Right lobe of liver (tissue), 6 donors: ENCODE measurements around the gene RPLP2. TPM values are rescaled to one million over a fixed set of nuclear protein-coding genes. Genes with fewer than 3 reads are reported as not detected.

Experiments used
- ATAC-seq, 4 donors: fragments of 200-7000 bp; cut with Tn5 transposase; one replicate each; pipeline ENCODE4 v1.9.1; 2020; ENCODE audit warnings: mild to moderate bottlenecking in 4 of 4, moderate library complexity in 4 of 4
- DNase-seq, 3 donors: peaks; one replicate each; pipeline ENCODE4 v3.0.0-alpha.2; 2020
- H3K27ac ChIP-seq, 3 donors: fragments of 200-600 bp; one replicate each; pipeline ENCODE4 v1.8.0; 2022
- H3K27me3 ChIP-seq, 2 donors: fragments of 200-600 bp; one replicate each; pipeline ENCODE4 v1.8.0; 2022
- H3K36me3 ChIP-seq, 4 donors: fragments of 200-600 bp; sonication (generic) in 1 of 4; one replicate each; pipeline versions ENCODE4 v1.5.1 to v1.8.0; 2017 to 2022; ENCODE audit warnings: control low read depth in 1 of 4
- H3K4me1 ChIP-seq, 4 donors: fragments of 200-600 bp; sonication (generic) in 1 of 4; one replicate each; pipeline versions ENCODE4 v1.5.1 to v1.8.0; 2017 to 2022; ENCODE audit warnings: control low read depth in 1 of 4
- H3K4me3 ChIP-seq, 3 donors: fragments of 200-600 bp; one replicate each; pipeline ENCODE4 v1.8.0; 2022
- H3K9me3 ChIP-seq, 4 donors: fragments of 200-600 bp; sonication (generic) in 1 of 4; one replicate each; pipeline versions ENCODE4 v1.5.1 to v1.8.0; 2017 to 2022; ENCODE audit warnings: control low read depth in 1 of 4
- POLR2A ChIP-seq: fragments of 450-650 bp; IDR thresholded peaks from one replicate; pipeline ENCODE4 v1.6.1; 2017; ENCODE audit warnings: antibody characterized with exemption, mild to moderate bottlenecking
- WGBS: methylation state at CpG from one replicate; pipeline ENCODE4 v1.1.6; 2018; ENCODE audit warnings: low coverage, low lambda C conversion rate; ENCODE audit not compliant: insufficient coverage; ENCODE audit errors: missing lambda C conversion rate; 5-methylcytosine and 5-hydroxymethylcytosine counted together
- intact Hi-C, 2 donors: fragments of 100-400 bp; cut with DNase I; formaldehyde crosslinking; loops; one replicate each; pipeline versions ENCODE4 v1.11.2 to v1.14.1; 2022
- small RNA-seq, 2 experiments: library from RNA; depleted of rRNA; stranded (forward); fragments of <200 nt; gene quantifications; one replicate each; pipeline ENCODE3, GENCODE V24; 2016
- total RNA-seq, 6 experiments: library from RNA; depleted of rRNA in 2 of 6; stranded (reverse); fragments of >200 nt in 2 of 6; fragmentation: NEBNext Ultra II Directional in 3 of 6; extraction: Animal tissue kit (Norgen Biotek cat#: 25700) in 3 of 6; gene quantifications; one replicate each; pipeline versions ENCODE4 v1.1.0 to v1.2.4, GENCODE V29; 2016 to 2023
- TF ChIP-seq, protein P1 (sequence below), 4 donors: fragments of 200-600 bp in 3 of 4; fragments of 450-650 bp in 1 of 4; IDR thresholded peaks; one replicate each; pipeline versions ENCODE4 v1.5.1 to v1.8.0; 2016 to 2022; ENCODE audit warnings: antibody characterized with exemption in 4 of 4, mild to moderate bottlenecking in 2 of 4
- donor health status: DM: no; HTN: yes; CAD: no.
- donor health status: DM: no; HTN: no; CAD: no.
- donor health status: DM: no; HTN: no; CAD: no.
- donor health status: DM: no; HTN: yes; CAD: no.
- donor health status: DM: no; HTN: yes; CAD: no.

The RPLP2 gene
- total RNA-seq, 6 experiments from 2014 or later, result 212 to 574 (median 457) TPM

DNA sequence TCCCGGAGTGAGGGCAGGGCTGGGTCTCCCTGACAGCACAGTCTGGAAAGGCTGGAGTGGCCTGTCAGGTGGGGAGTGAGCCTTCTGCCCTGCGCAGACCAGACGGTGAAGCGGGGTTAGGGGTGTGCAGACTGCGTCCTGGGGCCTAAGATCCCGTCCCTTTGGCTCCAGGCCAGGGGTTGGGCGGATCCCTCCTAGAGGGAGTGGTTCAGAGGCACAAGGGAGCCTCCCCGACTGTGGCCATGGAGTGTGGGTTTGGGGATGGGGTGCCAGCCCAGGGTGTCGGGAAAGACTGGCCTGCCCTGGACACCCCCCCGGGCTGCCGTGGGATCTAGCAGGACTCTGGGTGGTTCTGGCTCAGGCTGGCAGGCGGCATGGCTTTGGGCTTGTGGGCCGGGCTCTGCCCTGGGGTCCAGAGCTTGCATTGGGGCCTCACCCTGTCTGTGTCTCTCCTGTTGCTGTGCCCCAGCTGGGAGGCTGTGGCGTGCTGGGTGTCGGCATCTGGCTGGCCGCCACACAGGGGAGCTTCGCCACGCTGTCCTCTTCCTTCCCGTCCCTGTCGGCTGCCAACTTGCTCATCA, 52.4 kb downstream of the RPLP2 start:
- H3K27me3 ChIP-seq, result no peaks in the 10 kb centered on the region
- H3K27ac ChIP-seq, result no peak overlapping the region
- no peak overlapping the region for H3K4me3 ChIP-seq
- no peak for DNase-seq
- 32% methylated on average over 3 of the region's 20 CpGs for WGBS
- no peak for TF ChIP-seq POLR2A
- TF ChIP-seq, protein P1, sequence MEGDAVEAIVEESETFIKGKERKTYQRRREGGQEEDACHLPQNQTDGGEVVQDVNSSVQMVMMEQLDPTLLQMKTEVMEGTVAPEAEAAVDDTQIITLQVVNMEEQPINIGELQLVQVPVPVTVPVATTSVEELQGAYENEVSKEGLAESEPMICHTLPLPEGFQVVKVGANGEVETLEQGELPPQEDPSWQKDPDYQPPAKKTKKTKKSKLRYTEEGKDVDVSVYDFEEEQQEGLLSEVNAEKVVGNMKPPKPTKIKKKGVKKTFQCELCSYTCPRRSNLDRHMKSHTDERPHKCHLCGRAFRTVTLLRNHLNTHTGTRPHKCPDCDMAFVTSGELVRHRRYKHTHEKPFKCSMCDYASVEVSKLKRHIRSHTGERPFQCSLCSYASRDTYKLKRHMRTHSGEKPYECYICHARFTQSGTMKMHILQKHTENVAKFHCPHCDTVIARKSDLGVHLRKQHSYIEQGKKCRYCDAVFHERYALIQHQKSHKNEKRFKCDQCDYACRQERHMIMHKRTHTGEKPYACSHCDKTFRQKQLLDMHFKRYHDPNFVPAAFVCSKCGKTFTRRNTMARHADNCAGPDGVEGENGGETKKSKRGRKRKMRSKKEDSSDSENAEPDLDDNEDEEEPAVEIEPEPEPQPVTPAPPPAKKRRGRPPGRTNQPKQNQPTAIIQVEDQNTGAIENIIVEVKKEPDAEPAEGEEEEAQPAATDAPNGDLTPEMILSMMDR (IDR thresholded peaks at IDR 0.05), result no peak
- H3K4me1 ChIP-seq, result no peaks in the 10 kb centered on the region
- H3K9me3 ChIP-seq, result no peaks in the 10 kb centered on the region
- no peaks in the 10 kb centered on the region for H3K36me3 ChIP-seq
- intact Hi-C loops, result no loop called here
- peak in 1 of 4 donors; percentile 11 for ATAC-seq

Small RNA genes lying within 50 kb of the gene (small RNA-seq; reads per million reads assigned to genes)
- gene SNORA52, result 0 reads per million in 2 experiments

Other genes starting within 250 kb of the RPLP2 start
- 10 to 100 TPM in 1 of 6 experiments, 1 to 10 TPM in 5; 4.7 to 14.7 (median 7.9) TPM for gene LMNTD2, start 249.2 kb upstream of the RPLP2 start, total RNA-seq
- 10 to 100 TPM; 20.5 to 61.1 (median 39.5) TPM for gene RASSF7, start 249.0 kb upstream of the RPLP2 start, total RNA-seq
- gene PHRF1, start 233.5 kb upstream of the RPLP2 start, total RNA-seq, result 10 to 100 TPM; 15.4 to 21.9 (median 20.3) TPM
- gene IRF7, start 194.0 kb upstream of the RPLP2 start, total RNA-seq, result 10 to 100 TPM; 27.3 to 72.8 (median 47.7) TPM
- gene CDHR5, start 185.0 kb upstream of the RPLP2 start, total RNA-seq, result 100 to 1,000 TPM in 2 of 6 experiments, 10 to 100 TPM in 4; 59.4 to 162 (median 80.7) TPM
- gene SCT, start 182.8 kb upstream of the RPLP2 start, total RNA-seq, result not detected
- gene DRD4, start 172.7 kb upstream of the RPLP2 start, total RNA-seq, result under 1 TPM in 4 of 6 experiments, not detected in 2; 0.31 to 0.90 (median 0.41) TPM
- gene DEAF1, start 114.7 kb upstream of the RPLP2 start, total RNA-seq, result 10 to 100 TPM; 11.3 to 17.9 (median 14.0) TPM
- gene TMEM80, start 114.2 kb upstream of the RPLP2 start, total RNA-seq, result 10 to 100 TPM in 3 of 6 experiments, 1 to 10 TPM in 3; 6.9 to 15.5 (median 10.5) TPM
- gene EPS8L2, start 103.7 kb upstream of the RPLP2 start, total RNA-seq, result 100 to 1,000 TPM in 5 of 6 experiments, 10 to 100 TPM in 1; 95.8 to 184 (median 120) TPM
- gene TALDO1, start 62.5 kb upstream of the RPLP2 start, total RNA-seq, result 100 to 1,000 TPM; 102 to 184 (median 150) TPM
- 10 to 100 TPM; 15.8 to 31.9 (median 27.7) TPM for gene GATD1, start 32.5 kb upstream of the RPLP2 start, total RNA-seq
- not detected for gene CEND1, start 19.9 kb upstream of the RPLP2 start, total RNA-seq
- gene SLC25A22, start 11.7 kb upstream of the RPLP2 start, total RNA-seq, result 10 to 100 TPM; 20.6 to 40.2 (median 29.9) TPM
- gene PIDD1, start 4.7 kb upstream of the RPLP2 start, total RNA-seq, result 10 to 100 TPM in 2 of 6 experiments, 1 to 10 TPM in 4; 6.5 to 11.8 (median 9.8) TPM
- 10 to 100 TPM; 33.2 to 97.1 (median 69.6) TPM for gene PNPLA2, start 8.9 kb downstream of the RPLP2 start, total RNA-seq
- gene CRACR2B, start 18.0 kb downstream of the RPLP2 start, total RNA-seq, result 1 to 10 TPM; 2.2 to 4.0 (median 3.1) TPM
- 100 to 1,000 TPM in 5 of 6 experiments, 10 to 100 TPM in 1; 70.8 to 156 (median 135) TPM for gene CD151, start 23.0 kb downstream of the RPLP2 start, total RNA-seq
- gene POLR2L, start 32.6 kb downstream of the RPLP2 start, total RNA-seq, result 10 to 100 TPM; 34.5 to 88.1 (median 72.9) TPM
- gene TSPAN4, start 32.9 kb downstream of the RPLP2 start, total RNA-seq, result 10 to 100 TPM; 14.9 to 80.6 (median 30.5) TPM
- gene CHID1, start 100.8 kb downstream of the RPLP2 start, total RNA-seq, result 100 to 1,000 TPM in 1 of 6 experiments, 10 to 100 TPM in 5; 61.1 to 157 (median 78.7) TPM
- gene AP2A2, start 115.9 kb downstream of the RPLP2 start, total RNA-seq, result 10 to 100 TPM; 41.4 to 66.7 (median 53.8) TPM
- 1 to 10 TPM in 2 of 6 experiments, under 1 TPM in 4; 0.31 to 2.1 (median 0.72) TPM for gene MUC6, start 226.8 kb downstream of the RPLP2 start, total RNA-seq